Activated T-cell treated with anti-CD3 and anti-CD28 coated beads, Interleukin-2, amount 50 U/mL, for 72 hours (primary cell): Measurements from ENCODE around the gene PRKG1. TPM values are rescaled to one million over a fixed set of nuclear protein-coding genes. Genes with fewer than 3 reads are reported as not detected.

ENCODE experiments used
- ATAC-seq, 2 donors: fragments of 150-1000 bp; cut with Tn5 transposase; replicated peaks in 1 of 2; 2 replicates each; pipeline ENCODE4 v1.10.0; 2021; ENCODE audit warnings: moderate library complexity in 2 of 2, mild to moderate bottlenecking in 1 of 2
- DNase-seq, 2 donors: peaks; one replicate each; pipeline ENCODE4 v3.0.0; 2021 to 2022; ENCODE audit warnings: mixed read lengths in 1 of 2
- H3K27ac Mint-ChIP-seq: one replicate; pipeline ENCODE4 v1.8.0; 2022; ENCODE audit warnings: mild to moderate bottlenecking, moderate library complexity, mixed read lengths
- H3K27me3 Mint-ChIP-seq: one replicate; pipeline ENCODE4 v1.8.0; 2022; ENCODE audit warnings: low read depth, mixed read lengths
- H3K36me3 Mint-ChIP-seq, 2 donors: one replicate each; pipeline ENCODE4 v1.8.0; 2022; ENCODE audit warnings: mixed read lengths in 2 of 2, mild to moderate bottlenecking in 1 of 2; ENCODE audit not compliant: insufficient read depth in 2 of 2
- H3K4me1 Mint-ChIP-seq: one replicate; pipeline ENCODE4 v1.8.0; 2022; ENCODE audit warnings: low read depth, mixed read lengths
- H3K4me3 Mint-ChIP-seq, 2 donors: one replicate each; pipeline ENCODE4 v1.8.0; 2022; ENCODE audit warnings: mild to moderate bottlenecking in 2 of 2, mixed read lengths in 2 of 2, moderate library complexity in 2 of 2
- H3K9me3 Mint-ChIP-seq, 2 donors: one replicate each; pipeline ENCODE4 v1.8.0; 2022; ENCODE audit warnings: mixed read lengths in 2 of 2
- total RNA-seq, 2 donors: library from RNA; stranded (reverse); gene quantifications; one replicate each; pipeline ENCODE4 v1.2.3, GENCODE V29; 2022

The PRKG1 gene
- total RNA-seq, 2 donors from 2014 or later = not detected

DNA sequence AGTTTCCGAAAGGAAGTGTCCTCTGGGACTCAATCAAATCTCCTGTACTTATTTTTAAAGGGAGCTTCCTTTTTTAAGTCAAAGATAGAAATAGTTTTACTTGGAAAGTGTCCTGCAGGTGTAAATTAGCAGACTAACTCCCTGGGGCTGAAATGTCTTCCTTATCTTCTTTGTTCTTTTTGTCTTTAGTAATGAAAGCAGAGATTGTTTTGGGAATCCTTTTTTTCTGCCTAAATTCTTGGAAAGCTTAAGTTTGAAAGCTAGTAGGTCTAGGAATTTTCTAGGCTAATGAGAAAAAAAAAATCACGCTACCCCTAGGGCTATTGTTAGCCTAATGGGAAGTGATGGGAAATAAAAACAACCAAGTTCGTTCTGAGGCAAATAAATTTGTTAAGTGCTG is 764.2 kb downstream of the PRKG1 start:
- no peak for ATAC-seq
- Mint-ChIP-seq H3K36me3 (no peaks in the 10 kb centered on the region), H3K4me1 (no peaks in the 10 kb centered on the region), H3K27me3 (no peaks in the 10 kb centered on the region), H3K4me3 (no peak overlapping the region), H3K27ac (no peak overlapping the region), H3K9me3 (peaks cover 4% of the 10 kb centered on the region in 2 donors)
- no peak for DNase-seq

DNA sequence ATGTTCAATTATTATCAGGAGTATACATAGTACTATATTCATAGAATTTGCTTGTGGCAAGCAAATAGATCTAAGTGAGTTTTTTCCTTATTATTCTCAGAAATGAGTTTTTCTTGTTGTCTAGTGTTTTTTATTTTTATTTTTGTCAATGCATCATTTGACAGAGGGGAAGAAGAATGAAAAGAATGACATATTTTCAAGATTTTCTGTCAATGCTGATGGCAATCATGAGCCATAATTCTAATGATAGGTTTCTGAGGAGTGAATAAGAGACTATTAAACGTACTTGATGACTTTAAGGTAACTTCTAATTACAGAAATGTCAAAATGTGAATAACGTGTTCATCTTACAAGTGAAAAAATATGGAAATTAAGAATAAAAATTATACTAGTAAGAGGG is 769.7 kb downstream of the PRKG1 start:
- no peak for DNase-seq
- Mint-ChIP-seq H3K9me3 (no peaks in the 10 kb centered on the region), H3K4me1 (no peaks in the 10 kb centered on the region), H3K27me3 (no peaks in the 10 kb centered on the region), H3K36me3 (no peaks in the 10 kb centered on the region), H3K4me3 (no peak overlapping the region), H3K27ac (no peak overlapping the region)
- ATAC-seq = no peak

DNA sequence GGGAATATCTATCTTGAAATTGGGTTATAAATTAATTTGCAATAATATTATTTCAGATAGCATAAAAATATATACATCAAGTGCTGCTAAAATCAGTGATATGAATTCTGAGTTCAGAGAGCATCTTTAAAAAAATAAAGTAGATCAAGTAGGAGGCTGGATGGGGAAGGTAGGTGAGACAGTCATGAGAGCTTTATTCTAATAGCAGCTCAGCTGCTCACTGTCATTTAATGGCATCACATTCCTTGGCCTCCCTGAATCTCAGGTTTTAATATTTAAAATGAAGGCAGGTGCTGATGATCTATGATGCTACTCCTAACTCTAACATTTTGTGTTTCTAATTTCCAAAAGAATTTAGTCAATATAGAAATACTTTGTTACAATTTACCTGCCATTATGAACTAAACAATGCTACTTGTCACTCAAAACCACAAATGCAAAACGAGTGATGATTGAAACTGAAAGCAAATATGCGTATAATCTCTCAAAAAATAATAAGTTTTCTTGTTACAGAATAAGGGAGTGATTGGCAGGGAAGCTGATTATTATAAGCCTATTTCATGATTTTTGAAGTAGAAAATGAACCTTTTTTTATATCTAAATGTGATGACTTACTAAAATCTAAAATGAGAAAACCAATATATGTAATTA is 772.7 kb downstream of the PRKG1 start:
- H3K9me3 Mint-ChIP-seq = no peaks in the 10 kb centered on the region
- H3K27ac Mint-ChIP-seq = no peak overlapping the region

GRCh38 chr10:51852297-51852696 is 778.0 kb downstream of the PRKG1 start:
- Mint-ChIP-seq H3K9me3 (peaks cover 0 to 2% of the 10 kb centered on the region in 2 donors), H3K27me3 (peaks cover 11% of the 10 kb centered on the region), H3K4me1 (no peaks in the 10 kb centered on the region), H3K27ac (no peak overlapping the region), H3K36me3 (no peaks in the 10 kb centered on the region), H3K4me3 (no peak overlapping the region)
- ATAC-seq (no peak), DNase-seq (no peak)

More for the DNA sequence above, 772.7 kb downstream of the PRKG1 start:
- Mint-ChIP-seq H3K36me3 (no peaks in the 10 kb centered on the region), H3K4me3 (no peak overlapping the region), H3K4me1 (no peaks in the 10 kb centered on the region), H3K27me3 (no peaks in the 10 kb centered on the region)
- DNase-seq = no peak
- no peak for ATAC-seq

DNA sequence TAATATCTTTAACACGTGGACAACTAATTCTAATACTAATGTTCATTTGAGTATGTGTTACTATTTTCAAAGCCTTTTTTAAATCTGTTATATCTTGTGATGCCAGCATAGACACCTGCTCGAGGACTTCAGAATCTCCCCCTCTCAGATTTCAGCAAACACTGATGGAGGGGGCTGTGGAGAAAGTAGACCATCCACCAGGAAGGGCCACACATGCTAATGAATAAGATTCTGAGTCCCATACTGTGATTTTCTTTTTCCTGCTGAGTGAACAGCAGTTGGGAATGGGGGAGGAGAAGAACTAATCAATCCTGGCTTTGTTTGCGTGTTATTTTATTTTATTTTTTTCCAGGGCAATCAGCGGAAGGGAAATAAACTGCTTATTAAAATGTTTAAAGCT is 783.0 kb downstream of the PRKG1 start:
- Mint-ChIP-seq H3K4me3 (no peak overlapping the region), H3K27ac (no peak overlapping the region), H3K36me3 (no peaks in the 10 kb centered on the region), H3K4me1 (no peaks in the 10 kb centered on the region), H3K9me3 (peaks cover 0 to 2% of the 10 kb centered on the region in 2 donors), H3K27me3 (peaks cover 11% of the 10 kb centered on the region)
- DNase-seq (no peak), ATAC-seq (no peak)

DNA sequence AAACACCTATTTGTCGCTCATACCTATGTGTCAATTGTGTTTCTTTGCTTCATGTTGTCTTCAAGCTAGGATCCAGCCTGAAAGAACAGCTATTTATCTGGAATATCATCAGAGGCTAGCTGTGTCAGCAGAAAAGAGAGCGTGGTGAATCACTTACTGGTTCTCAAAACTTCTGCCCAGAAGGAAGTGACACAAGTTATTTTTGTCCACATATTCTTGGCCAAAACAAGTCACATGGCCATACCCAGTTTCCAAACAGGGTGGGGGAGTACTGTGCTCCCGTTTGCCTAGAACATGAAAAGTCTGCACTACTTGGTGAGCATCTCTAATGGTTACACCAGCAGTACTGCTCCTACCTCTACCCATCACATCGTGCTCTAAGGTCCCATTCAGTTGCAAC is 786.0 kb downstream of the PRKG1 start:
- Mint-ChIP-seq H3K4me1 (no peaks in the 10 kb centered on the region), H3K4me3 (no peak overlapping the region), H3K36me3 (no peaks in the 10 kb centered on the region), H3K27ac (no peak overlapping the region), H3K9me3 (peaks cover 0 to 2% of the 10 kb centered on the region in 2 donors), H3K27me3 (peaks cover 11% of the 10 kb centered on the region)
- ATAC-seq (no peak), DNase-seq (no peak)

- Mint-ChIP-seq H3K4me3 (no peak overlapping the region), H3K4me1 (no peaks in the 10 kb centered on the region), H3K27ac (no peak overlapping the region), H3K9me3 (no peaks in the 10 kb centered on the region), H3K36me3 (no peaks in the 10 kb centered on the region), H3K27me3 (peaks cover 6% of the 10 kb centered on the region)
- DNase-seq (no peak), ATAC-seq (no peak)
Observed at GRCh38 chr10:51861051-51861450, 786.8 kb downstream of the PRKG1 start.

GRCh38 chr10:51861731-51862130 is 787.4 kb downstream of the PRKG1 start:
- H3K9me3 Mint-ChIP-seq = no peaks in the 10 kb centered on the region
- H3K4me3 Mint-ChIP-seq = no peak overlapping the region
- H3K4me1 Mint-ChIP-seq = no peaks in the 10 kb centered on the region
- DNase-seq = no peak
- ATAC-seq = no peak
- no peaks in the 10 kb centered on the region for H3K27me3 Mint-ChIP-seq
- H3K27ac Mint-ChIP-seq = no peak overlapping the region
- no peaks in the 10 kb centered on the region for H3K36me3 Mint-ChIP-seq

GRCh38 chr10:51862149-51862548 is 787.9 kb downstream of the PRKG1 start:
- Mint-ChIP-seq H3K36me3 (no peaks in the 10 kb centered on the region), H3K27me3 (no peaks in the 10 kb centered on the region), H3K4me3 (no peak overlapping the region), H3K4me1 (no peaks in the 10 kb centered on the region), H3K27ac (no peak overlapping the region), H3K9me3 (no peaks in the 10 kb centered on the region)
- no peak for ATAC-seq
- no peak for DNase-seq

DNA sequence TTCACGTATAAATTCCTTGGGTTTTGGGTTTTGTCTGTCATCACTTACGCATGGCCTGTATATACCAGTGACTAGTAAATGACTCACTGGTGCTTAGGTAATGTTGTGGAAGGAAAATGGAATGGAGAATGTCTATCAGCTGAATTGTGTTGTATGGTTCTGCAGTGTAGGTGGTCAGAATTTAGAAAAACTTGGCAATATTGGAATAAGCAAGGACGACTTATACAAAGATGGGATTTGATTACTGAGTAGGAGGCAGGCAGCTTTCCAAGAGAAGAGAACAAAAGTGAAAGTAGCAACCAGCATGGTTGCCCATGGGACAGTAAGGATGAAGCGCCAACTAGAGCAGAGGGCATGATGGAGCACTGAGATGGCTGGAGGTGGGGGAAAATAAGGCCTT is 793.7 kb downstream of the PRKG1 start:
- H3K36me3 Mint-ChIP-seq = no peaks in the 10 kb centered on the region
- H3K27me3 Mint-ChIP-seq = peaks cover 8% of the 10 kb centered on the region
- peaks cover 0 to 4% of the 10 kb centered on the region in 2 donors for H3K9me3 Mint-ChIP-seq
- H3K4me3 Mint-ChIP-seq = no peak overlapping the region
- H3K4me1 Mint-ChIP-seq = no peaks in the 10 kb centered on the region
- DNase-seq (no peak), ATAC-seq (peak in 1 of 2 donors; percentile 48)
- H3K27ac Mint-ChIP-seq = no peak overlapping the region

DNA sequence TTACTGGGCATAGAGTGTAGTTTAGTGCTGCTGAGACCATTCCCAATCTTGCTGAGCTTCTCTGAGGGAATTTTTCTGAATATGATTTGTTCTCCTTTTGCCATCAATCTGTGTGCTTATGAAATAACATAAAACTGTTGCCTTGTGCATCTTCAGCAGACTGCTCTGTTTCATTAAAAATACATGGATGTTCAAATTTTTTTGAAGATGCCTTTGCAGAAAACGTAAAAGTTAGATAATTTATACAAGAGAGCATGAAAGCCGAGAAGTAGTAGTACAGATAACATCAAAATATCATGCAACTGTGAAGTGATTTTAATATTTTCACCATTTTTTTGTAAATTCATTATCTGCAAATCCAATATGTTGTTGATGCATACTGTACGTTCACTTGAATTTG is 799.8 kb downstream of the PRKG1 start:
- no peak overlapping the region for H3K27ac Mint-ChIP-seq
- ATAC-seq (no peak), DNase-seq (no peak)
- H3K27me3 Mint-ChIP-seq = peaks cover 8% of the 10 kb centered on the region
- no peak overlapping the region for H3K4me3 Mint-ChIP-seq
- no peaks in the 10 kb centered on the region for H3K36me3 Mint-ChIP-seq
- H3K9me3 Mint-ChIP-seq = no peaks in the 10 kb centered on the region
- H3K4me1 Mint-ChIP-seq = peaks cover 10% of the 10 kb centered on the region

DNA sequence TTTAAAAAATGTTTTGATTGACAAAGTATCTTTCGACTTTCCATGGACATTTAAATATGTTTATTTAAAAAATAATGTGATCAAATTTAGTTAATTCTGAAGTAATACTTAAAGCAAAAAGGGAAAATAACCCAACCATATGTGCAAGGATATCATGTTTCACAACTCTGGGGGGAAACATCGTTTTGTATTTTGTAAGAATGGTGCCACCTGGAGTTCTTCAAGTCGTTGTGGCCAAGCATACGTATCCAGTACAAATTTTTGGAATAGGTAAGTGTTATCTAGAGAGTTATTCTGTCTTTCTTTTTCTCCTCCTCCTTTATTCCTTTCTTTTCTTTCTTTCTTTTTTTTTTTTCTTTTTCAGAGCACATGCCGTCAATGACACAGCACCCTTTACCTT is 801.3 kb downstream of the PRKG1 start:
- Mint-ChIP-seq H3K9me3 (no peaks in the 10 kb centered on the region), H3K27ac (no peak overlapping the region), H3K27me3 (peaks cover 2% of the 10 kb centered on the region), H3K4me1 (peaks cover 16% of the 10 kb centered on the region), H3K36me3 (no peaks in the 10 kb centered on the region), H3K4me3 (no peak overlapping the region)
- ATAC-seq (no peak), DNase-seq (no peak)

- Mint-ChIP-seq H3K27me3 (no peaks in the 10 kb centered on the region), H3K36me3 (no peaks in the 10 kb centered on the region), H3K9me3 (peaks cover 0 to 2% of the 10 kb centered on the region in 2 donors), H3K4me1 (peaks cover 16% of the 10 kb centered on the region), H3K4me3 (no peak overlapping the region), H3K27ac (no peak overlapping the region)
- DNase-seq (no peak), ATAC-seq (no peak)
Observed at GRCh38 chr10:51876503-51876902, 802.2 kb downstream of the PRKG1 start.

DNA sequence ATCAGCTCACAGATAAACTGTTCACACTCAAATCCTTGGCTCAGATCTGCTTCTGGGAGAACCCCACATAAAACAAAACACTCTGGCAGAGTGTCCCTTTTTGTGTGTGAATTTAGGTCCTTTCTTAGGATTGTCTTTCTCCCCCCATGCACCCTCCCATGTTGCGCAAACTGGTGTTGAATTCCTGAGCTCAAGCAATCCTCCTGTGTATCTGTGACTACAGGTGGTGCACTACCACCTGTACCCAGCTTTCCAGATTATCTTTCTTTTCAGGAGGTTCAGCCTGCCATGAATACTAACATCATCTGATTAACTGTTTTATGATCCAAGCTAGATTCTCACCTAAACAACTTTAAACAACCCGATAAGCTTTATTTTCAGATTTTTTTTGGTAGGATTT is 802.7 kb downstream of the PRKG1 start:
- H3K4me1 Mint-ChIP-seq = peaks cover 16% of the 10 kb centered on the region

More for the DNA sequence above, 802.7 kb downstream of the PRKG1 start:
- DNase-seq (no peak), ATAC-seq (no peak)
- H3K27me3 Mint-ChIP-seq = no peaks in the 10 kb centered on the region
- H3K27ac Mint-ChIP-seq = no peak overlapping the region
- H3K36me3 Mint-ChIP-seq = no peaks in the 10 kb centered on the region
- no peak overlapping the region for H3K4me3 Mint-ChIP-seq
- H3K9me3 Mint-ChIP-seq = peaks cover 0 to 2% of the 10 kb centered on the region in 2 donors
